HepG2 (cell line): ENCODE data around the gene RTL3. TPM values are rescaled to one million over a fixed set of nuclear protein-coding genes. Genes with fewer than 3 reads are reported as not detected.

Source experiments
- ATAC-seq: fragments of 200-7000 bp; cut with Tn5 transposase; 3 replicates; pipeline ENCODE4 v1.9.1; 2020; ENCODE audit warnings: mild to moderate bottlenecking, moderate library complexity
- Bru-seq: library from RNA; stranded (reverse); fragments of 400-500 nt; gene quantifications from one replicate; lab custom pipeline; 2021; lab: Mats Ljungman, UMichigan
- BruChase-seq, 2 experiments: library from RNA; stranded (reverse); fragments of 400-500 nt; gene quantifications; one replicate each; lab custom pipeline; 2021; lab: Mats Ljungman, UMichigan
- BruUV-seq: library from RNA; stranded (reverse); fragments of 400-500 nt; replicated peaks from 2 replicates; lab custom pipeline; 2021; lab: Mats Ljungman, UMichigan
- CTCF ChIA-PET: fragments of 300-600 bp; formaldehyde crosslinking; extraction: SDS; loops from one replicate; lab custom pipeline; 2021; ENCODE audit warnings: low total read pairs, inconsistent platforms, low intra/inter-chr PET ratio; lab: Yijun Ruan, JAX
- POLR2A ChIA-PET: fragments of 350-600 bp; sonication (Branson Sonifier 250); formaldehyde crosslinking; loops from one replicate; lab custom pipeline; 2020; ENCODE audit warnings: antibody characterized with exemption, inconsistent platforms; lab: Yijun Ruan, JAX
- DNase-seq: peaks from one replicate; pipeline ENCODE4 v3.0.0-alpha.2; 2015; ENCODE audit warnings: low spot score
- FAIRE-seq: peaks from 3 replicates; lab custom pipeline; 2011; peaks lifted over from hg19 to GRCh38; lab: Jason Lieb, UNC
- H2AFZ ChIP-seq: one replicate; pipeline ENCODE4 v1.6.1; 2011; ENCODE audit warnings: low read length, inconsistent platforms
- H3K27ac ChIP-seq: fragments of 300-600 bp; 3 replicates; pipeline ENCODE4 v1.8.0; 2011; ENCODE audit warnings: mixed run types, mild to moderate bottlenecking, mixed read lengths, low read length, inconsistent platforms; ENCODE audit not compliant: insufficient read depth; ENCODE audit errors: extremely low read length
- H3K27me3 ChIP-seq, 2 experiments: fragments of 200-600 bp in 1 of 2; 2 replicates in 1 of 2; 3 replicates in 1 of 2; pipeline versions ENCODE4 v1.6.0 to v1.8.0; 2011; ENCODE audit warnings: low read length in 2 of 2, mild to moderate bottlenecking in 2 of 2, moderate library complexity in 2 of 2, inconsistent platforms in 1 of 2; ENCODE audit not compliant: insufficient read depth in 2 of 2, control insufficient read depth in 1 of 2
- H3K36me3 ChIP-seq, 2 experiments: fragments of 200-600 bp in 1 of 2; replicated peaks in 1 of 2; 2 replicates in 1 of 2; 3 replicates in 1 of 2; pipeline versions ENCODE4 v1.5.1 to v1.8.0; 2011; ENCODE audit warnings: low read length in 2 of 2, inconsistent platforms in 1 of 2; ENCODE audit not compliant: insufficient read depth in 2 of 2, control insufficient read depth in 1 of 2
- H3K4me1 ChIP-seq: 2 replicates; pipeline ENCODE4 v1.5.1; 2012; ENCODE audit warnings: low read length, inconsistent platforms; ENCODE audit not compliant: insufficient read depth
- H3K4me2 ChIP-seq: 2 replicates; pipeline ENCODE4 v1.6.0; 2011; ENCODE audit warnings: low read depth, low read length, inconsistent platforms
- H3K4me3 ChIP-seq, 3 experiments: fragments of 200-600 bp in 1 of 3; sonication (generic), shearing (Covaris generic) in 1 of 3; replicated peaks in 1 of 3; 2 replicates each; pipeline ENCODE4 v1.5.1; 2011 to 2016; ENCODE audit warnings: low read length in 3 of 3, inconsistent platforms in 2 of 3, low read depth in 2 of 3, mild to moderate bottlenecking in 2 of 3, control low read depth in 1 of 3, mixed read lengths in 1 of 3; ENCODE audit not compliant: insufficient read depth in 1 of 3
- H3K79me2 ChIP-seq: one replicate; pipeline ENCODE4 v1.6.1; 2011; ENCODE audit warnings: low read length, inconsistent platforms; ENCODE audit not compliant: insufficient read depth
- H3K9ac ChIP-seq: 2 replicates; pipeline ENCODE4 v1.6.0; 2011; ENCODE audit warnings: mild to moderate bottlenecking, low read depth, low read length, inconsistent platforms; ENCODE audit not compliant: insufficient read depth
- H3K9me3 ChIP-seq: 2 replicates; pipeline ENCODE4 v1.5.1; 2012; ENCODE audit warnings: mild to moderate bottlenecking, low read length
- H4K20me1 ChIP-seq: 2 replicates; pipeline ENCODE4 v1.6.0; 2011; ENCODE audit warnings: inconsistent platforms, mild to moderate bottlenecking, low read length, moderate library complexity; ENCODE audit not compliant: insufficient read depth
- CENPBD1 ChIP-seq: sonication (generic); formaldehyde crosslinking; IDR thresholded peaks from 2 replicates; pipeline ENCODE4 v1.8.0; 2022; ENCODE audit warnings: missing genetic modification reagents, low read depth, mild to moderate bottlenecking, borderline replicate concordance
- HDAC1 ChIP-seq: sonication (generic); formaldehyde crosslinking; IDR thresholded peaks from 2 replicates; pipeline ENCODE4 v1.5.1; 2020; ENCODE audit warnings: mild to moderate bottlenecking, missing genetic modification reagents
- MYC ChIP-seq: sonication (generic); formaldehyde crosslinking; IDR thresholded peaks from 2 replicates; pipeline ENCODE4 v1.9.0; 2021; ENCODE audit warnings: missing genetic modification reagents, borderline replicate concordance
- NFATC3 ChIP-seq: sonication (generic); formaldehyde crosslinking; IDR thresholded peaks from 2 replicates; pipeline ENCODE4 v1.5.1; 2020; ENCODE audit warnings: mild to moderate bottlenecking, missing genetic modification reagents
- NR2F6 ChIP-seq, 2 experiments: IDR thresholded peaks; 2 replicates each; pipeline ENCODE4 v1.6.1; 2016; ENCODE audit warnings: antibody characterized with exemption in 1 of 2, mild to moderate bottlenecking in 1 of 2
- PREB ChIP-seq: sonication (generic); formaldehyde crosslinking; IDR thresholded peaks from 2 replicates; pipeline ENCODE4 v1.4.0; 2020; ENCODE audit warnings: missing genetic modification reagents
- SAFB2 ChIP-seq: sonication (generic); formaldehyde crosslinking; IDR thresholded peaks from 2 replicates; pipeline ENCODE4 v1.5.1; 2020; ENCODE audit warnings: missing genetic modification reagents, low read depth, mild to moderate bottlenecking, borderline replicate concordance
- SMYD3 ChIP-seq: sonication (generic); formaldehyde crosslinking; IDR thresholded peaks from 2 replicates; pipeline ENCODE4 v1.8.1; 2023; ENCODE audit warnings: mild to moderate bottlenecking, missing genetic modification reagents
- SOX5 ChIP-seq: IDR thresholded peaks from 2 replicates; pipeline ENCODE4 v1.6.1; 2016; ENCODE audit warnings: borderline replicate concordance
- ZBTB21 ChIP-seq: sonication (generic); formaldehyde crosslinking; IDR thresholded peaks from 2 replicates; pipeline ENCODE4 v1.4.0; 2020; ENCODE audit warnings: missing genetic modification reagents
- ZBTB7A ChIP-seq: sonication (generic); formaldehyde crosslinking; IDR thresholded peaks from 2 replicates; pipeline ENCODE4 v1.8.0; 2022; ENCODE audit warnings: mild to moderate bottlenecking, missing genetic modification reagents
- ZNF20 ChIP-seq: sonication (generic); formaldehyde crosslinking; IDR thresholded peaks from 2 replicates; pipeline ENCODE4 v1.4.0; 2020; ENCODE audit warnings: mild to moderate bottlenecking, moderate library complexity, missing genetic modification reagents
- ZNF235 ChIP-seq: sonication (generic); formaldehyde crosslinking; IDR thresholded peaks from 2 replicates; pipeline ENCODE4 v1.8.1; 2023; ENCODE audit warnings: mild to moderate bottlenecking, missing genetic modification reagents, borderline replicate concordance
- ZNF354B ChIP-seq: sonication (generic); formaldehyde crosslinking; IDR thresholded peaks from 2 replicates; pipeline ENCODE4 v1.8.0; 2022; ENCODE audit warnings: mild to moderate bottlenecking, missing genetic modification reagents
- ZNF761 ChIP-seq: sonication (generic); formaldehyde crosslinking; conservative IDR thresholded peaks from 2 replicates; pipeline ENCODE4 v1.4.0; 2020; ENCODE audit warnings: mild to moderate bottlenecking, missing genetic modification reagents
- WGBS: methylation state at CpG from one replicate; pipeline ENCODE4 v1.1.6; 2017; ENCODE audit warnings: low lambda C conversion rate; 5-methylcytosine and 5-hydroxymethylcytosine counted together
- in situ Hi-C: cut with HindIII; loops from 2 replicates; pipeline ENCODE4 v1.10.0; 2017; ENCODE audit warnings: low pct_unique_long_range_greater_than_20kb; ENCODE audit not compliant: extremely low pct_ligation_motif_present
- intact Hi-C: fragments of 100-400 bp; cut with micrococcal nuclease; formaldehyde crosslinking; loops from one replicate; pipeline ENCODE4 v1.10.0; 2022; ENCODE audit not compliant: unreplicated experiment
- long read RNA-seq, 2 experiments: library from RNA in 1 of 2; library from polyadenylated mRNA in 1 of 2; stranded (forward) in 1 of 2; unstranded in 1 of 2; transcript quantifications; one replicate each; pipeline ENCODE4 v2.0.0, GENCODE V29; 2019 to 2022
- polyA minus RNA-seq, 3 experiments: library from RNA; depleted of rRNA, polyadenylated mRNA; stranded (reverse); fragments of >200 nt; gene quantifications; 2 replicates each; pipeline ENCODE4 v1.2.3, GENCODE V29; 2011; ENCODE audit warnings: low replicate concordance in 1 of 3
- polyA plus RNA-seq, 8 experiments: library from polyadenylated mRNA; depleted of rRNA in 3 of 8; stranded (reverse) in 7 of 8; unstranded in 1 of 8; fragments of >200 nt; fragmentation: Illumina TruSeq in 4 of 8; extraction: Trizol in 4 of 8; gene quantifications; 2 replicates each; pipeline versions ENCODE4 v1.2.1 to v1.2.3, GENCODE V29; 2011 to 2016; ENCODE audit warnings: low read depth in 4 of 8, missing spikeins in 1 of 8, mixed read lengths in 1 of 8; ENCODE audit not compliant: insufficient read depth in 1 of 8
- total RNA-seq, 5 experiments: library from RNA; depleted of rRNA; stranded (reverse); fragments of >200 nt; fragmentation: Illumina TruSeq; extraction: Trizol; gene quantifications; 2 replicates each; pipeline ENCODE4 v1.2.3, GENCODE V29; 2016; ENCODE audit warnings: low read depth in 1 of 5

Gene RTL3
- total RNA-seq (2016; rRNA removed; fragmentation: Illumina TruSeq; extraction: Trizol) (not detected in 2 replicates), polyA plus RNA-seq (2011; rRNA removed) (not detected in 2 replicates), polyA minus RNA-seq (2011; rRNA and poly(A)+ RNA removed; ENCODE audit: low replicate concordance) (not detected in 2 replicates), Bru-seq, nascent RNA (not detected), BruChase-seq, experiment 1, labeled RNA remaining after a 6-hour chase (not detected), BruChase-seq, experiment 2, labeled RNA remaining after a 2-hour chase (not detected)
- not detected in 2 replicates for total RNA-seq (2016; cell fraction: cytosol; rRNA removed; fragmentation: Illumina TruSeq; extraction: Trizol; ENCODE audit: low read depth)
- not detected in 2 replicates for total RNA-seq (2016; cell fraction: insoluble cytoplasmic fraction; rRNA removed; fragmentation: Illumina TruSeq; extraction: Trizol)
- total RNA-seq (2016; cell fraction: membrane; rRNA removed; fragmentation: Illumina TruSeq; extraction: Trizol), result not detected in 2 replicates
- not detected in 2 replicates for total RNA-seq (2016; cell fraction: nucleus; rRNA removed; fragmentation: Illumina TruSeq; extraction: Trizol)
- polyA plus RNA-seq (2011; cell fraction: cytosol; rRNA removed), result not detected in 2 replicates
- polyA plus RNA-seq (2011; cell fraction: nucleus; rRNA removed), result not detected in 2 replicates
- not detected in 2 replicates for polyA plus RNA-seq (2012)
- polyA plus RNA-seq (2016; cell fraction: cytosol; fragmentation: Illumina TruSeq; extraction: Trizol; ENCODE audit: low read depth), result not detected in 2 replicates
- not detected in 2 replicates for polyA plus RNA-seq (2016; cell fraction: insoluble cytoplasmic fraction; fragmentation: Illumina TruSeq; extraction: Trizol; ENCODE audit: low read depth)
- not detected in 2 replicates for polyA plus RNA-seq (2016; cell fraction: membrane; fragmentation: Illumina TruSeq; extraction: Trizol; ENCODE audit: low read depth)
- polyA plus RNA-seq (2016; cell fraction: nucleus; fragmentation: Illumina TruSeq; extraction: Trizol; ENCODE audit: insufficient read depth, low read depth), result not detected in 2 replicates
- polyA minus RNA-seq (2011; cell fraction: cytosol; rRNA and poly(A)+ RNA removed), result not detected in 2 replicates
- polyA minus RNA-seq (2011; cell fraction: nucleus; rRNA and poly(A)+ RNA removed), result not detected in 2 replicates
- long read RNA-seq, experiment 1, result 0 reads
- long read RNA-seq, experiment 2, result 0 reads

- intact Hi-C loops (no loop called here), in situ Hi-C loops (no loop called here)
- TF ChIP-seq SAFB2 (CRISPR knock-in tag) (no peak), CENPBD1 (no peak), NFATC3 (CRISPR knock-in tag) (no peak), ZBTB21 (CRISPR knock-in tag) (no peak), ZBTB7A (CRISPR knock-in tag) (no peak), SOX5 (no peak), NR2F6 (IDR thresholded peaks at IDR 0.05) (no peak), NR2F6 (CRISPR knock-in tag; IDR thresholded peaks at IDR 0.05) (no peak), MYC (CRISPR knock-in tag) (no peak), ZNF20 (CRISPR knock-in tag) (no peak), HDAC1 (CRISPR knock-in tag) (no peak), ZNF235 (CRISPR knock-in tag) (no peak), ZNF761 (CRISPR knock-in tag) (no peak), SMYD3 (no peak), ZNF354B (CRISPR knock-in tag) (no peak), PREB (CRISPR knock-in tag) (no peak)
- H3K27me3 ChIP-seq, result no peaks in the 10 kb centered on the region
- FAIRE-seq, result no peak
- no peak within 1 kb of the TSS for H3K4me3 ChIP-seq
- no peak within 1 kb of the TSS for H3K27ac ChIP-seq
- H3K4me1 ChIP-seq, result peaks cover 9% of the 10 kb centered on the region
- H3K9ac ChIP-seq, result no peak within 1 kb of the TSS
- H3K79me2 ChIP-seq, result no peaks in the 10 kb centered on the region
- POLR2A ChIA-PET, result no interaction called here
- no TSS peak for BruUV-seq
- H4K20me1 ChIP-seq, result no peaks in the 10 kb centered on the region
- H3K9me3 ChIP-seq, result no peaks in the 10 kb centered on the region
- H2AFZ ChIP-seq, result no peak within 1 kb of the TSS
- no peak for DNase-seq
- ATAC-seq, result no peak
- H3K4me2 ChIP-seq, result no peak within 1 kb of the TSS
- WGBS, result 26% methylated on average over 3 of the region's 3 CpGs
- H3K36me3 ChIP-seq, result no peaks in the 10 kb centered on the region
- CTCF ChIA-PET, result no interaction called here
Observed at GRCh38 chrX:78658845-78659744, at the start of gene RTL3. TSS of gene RTL3 (minus strand) at chrX:78659328. CDS start at chrX:78658420, 908 bp downstream.
